Prostate gland (tissue), 2 donors: Measurements from ENCODE around the gene BICD1.
A peak's percentile ranks its signal among the peaks of the same experiment; 100 is the strongest.

Source experiments
- POLR2A ChIP-seq: fragments of 450-650 bp; IDR thresholded peaks from one replicate; pipeline ENCODE4 v1.6.1; 2016; ENCODE audit warnings: antibody characterized with exemption, mild to moderate bottlenecking
- TF ChIP-seq, protein P1 (sequence below), 4 experiments: fragments of 200-600 bp in 2 of 4; fragments of 450-650 bp in 2 of 4; sonication (generic) in 2 of 4; IDR thresholded peaks; 1 replicate in 3 of 4; 2 replicates in 1 of 4; pipeline ENCODE4 v1.5.1; 2016 to 2019; ENCODE audit warnings: antibody characterized with exemption in 4 of 4, mild to moderate bottlenecking in 2 of 4, moderate library complexity in 2 of 4

DNA sequence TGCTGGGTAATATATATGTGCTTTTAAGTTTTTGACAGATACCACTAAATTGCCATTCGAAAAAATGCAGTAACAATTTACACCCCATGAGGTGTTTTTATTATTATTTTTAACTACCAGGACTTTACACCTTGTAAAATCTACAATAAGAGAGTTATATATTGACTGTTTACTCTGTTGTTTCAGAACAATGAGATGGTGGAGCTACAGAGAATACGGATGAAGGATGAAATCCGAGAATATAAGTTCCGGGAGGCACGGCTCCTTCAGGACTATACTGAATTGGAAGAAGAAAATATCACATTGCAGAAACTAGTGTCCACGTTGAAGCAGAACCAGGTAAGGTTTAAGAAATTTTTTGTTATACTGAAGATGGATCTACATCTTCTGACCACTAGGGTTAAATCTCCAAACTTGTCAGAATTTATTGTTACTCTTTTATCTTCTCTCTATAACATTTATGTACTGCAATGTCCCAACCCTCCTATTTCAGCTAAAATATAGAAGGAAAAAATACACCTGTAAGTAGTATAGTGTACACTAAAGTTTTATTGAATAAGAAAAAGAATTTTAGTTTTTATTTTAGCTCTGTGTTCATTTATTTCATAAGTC lies 187.3 kb downstream of the BICD1 start:
- TF ChIP-seq, protein P1, sequence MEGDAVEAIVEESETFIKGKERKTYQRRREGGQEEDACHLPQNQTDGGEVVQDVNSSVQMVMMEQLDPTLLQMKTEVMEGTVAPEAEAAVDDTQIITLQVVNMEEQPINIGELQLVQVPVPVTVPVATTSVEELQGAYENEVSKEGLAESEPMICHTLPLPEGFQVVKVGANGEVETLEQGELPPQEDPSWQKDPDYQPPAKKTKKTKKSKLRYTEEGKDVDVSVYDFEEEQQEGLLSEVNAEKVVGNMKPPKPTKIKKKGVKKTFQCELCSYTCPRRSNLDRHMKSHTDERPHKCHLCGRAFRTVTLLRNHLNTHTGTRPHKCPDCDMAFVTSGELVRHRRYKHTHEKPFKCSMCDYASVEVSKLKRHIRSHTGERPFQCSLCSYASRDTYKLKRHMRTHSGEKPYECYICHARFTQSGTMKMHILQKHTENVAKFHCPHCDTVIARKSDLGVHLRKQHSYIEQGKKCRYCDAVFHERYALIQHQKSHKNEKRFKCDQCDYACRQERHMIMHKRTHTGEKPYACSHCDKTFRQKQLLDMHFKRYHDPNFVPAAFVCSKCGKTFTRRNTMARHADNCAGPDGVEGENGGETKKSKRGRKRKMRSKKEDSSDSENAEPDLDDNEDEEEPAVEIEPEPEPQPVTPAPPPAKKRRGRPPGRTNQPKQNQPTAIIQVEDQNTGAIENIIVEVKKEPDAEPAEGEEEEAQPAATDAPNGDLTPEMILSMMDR (IDR thresholded peaks at IDR 0.05) = peak in 1 of 4 experiments; percentile 20
- no peak for TF ChIP-seq POLR2A
